PC-3 (cell line): ENCODE results near the gene TSSK2.

ENCODE experiments used
- CTCF ChIP-seq: fragments of 300-600 bp; sonication (generic); conservative IDR thresholded peaks from 2 replicates; pipeline ENCODE4 v1.5.1; 2017; ENCODE audit warnings: antibody characterized with exemption, low read depth, mild to moderate bottlenecking, low read length
- EZH2 ChIP-seq: fragments of 300-600 bp; sonication (generic); IDR thresholded peaks from one replicate; pipeline ENCODE4 v1.6.1; 2017; ENCODE audit warnings: antibody characterized with exemption, mild to moderate bottlenecking, low read length; ENCODE audit not compliant: unreplicated experiment

GRCh38 chr22:19118329-19118880, 12.7 kb upstream of the TSSK2 start:
- TF ChIP-seq CTCF, result no peak
- TF ChIP-seq EZH2, result no peak
